ENCODE data around the gene ETS2.
A peak's percentile ranks its signal among the peaks of the same experiment; 100 is the strongest.

The ETS2 gene

DNA sequence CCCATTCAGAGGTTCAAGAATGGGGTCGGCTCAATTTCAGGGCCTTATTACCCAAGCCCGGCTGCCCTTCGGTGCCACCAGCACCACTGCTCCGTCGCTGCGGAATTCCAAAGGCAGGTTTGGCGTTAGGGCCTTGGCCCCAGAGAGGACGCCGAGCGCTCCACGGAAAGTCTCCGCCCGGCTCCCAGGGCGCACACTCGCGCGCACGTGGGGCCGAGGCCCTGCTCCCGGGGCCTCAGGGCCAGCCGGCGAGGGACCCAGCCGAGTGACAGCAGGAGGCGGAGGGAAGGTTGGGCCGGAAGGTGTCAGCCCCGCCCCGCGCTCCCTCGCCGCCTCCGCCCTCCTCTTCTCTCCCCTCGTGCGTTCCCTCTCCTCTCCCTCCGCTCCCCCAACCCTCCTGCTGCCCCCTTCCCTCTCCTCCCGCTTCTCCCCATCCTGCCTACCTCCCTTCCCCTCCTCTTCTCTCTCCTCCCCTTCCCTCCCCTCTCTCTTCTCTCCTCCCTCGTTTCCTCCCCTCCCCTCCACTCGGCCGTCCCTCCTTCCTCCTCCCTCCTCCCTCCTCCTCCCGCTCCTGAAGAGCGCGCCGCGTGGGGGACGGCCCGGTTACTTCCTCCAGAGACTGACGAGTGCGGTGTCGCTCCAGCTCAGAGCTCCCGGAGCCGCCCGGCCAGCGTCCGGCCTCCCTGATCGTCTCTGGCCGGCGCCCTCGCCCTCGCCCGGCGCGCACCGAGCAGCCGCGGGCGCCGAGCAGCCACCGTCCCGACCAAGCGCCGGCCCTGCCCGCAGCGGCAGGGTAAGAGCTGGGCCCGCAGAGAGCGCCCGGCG, at the start of gene ETS2:
TSS of gene ETS2 (plus strand) at position 602 of the 825 bp plus-strand sequence. CDS start 4,106 bp downstream, outside the sequence.
- DNase-seq (ENCODE audit: low read depth) = peak; percentile 49

- DNase-seq (ENCODE audit: low read depth) = no peak
Measured at GRCh38 chr21:38756746-38757145, 49.0 kb upstream of the ETS2 start.

- no peak for DNase-seq (ENCODE audit: low read depth)
Measured at GRCh38 chr21:38758501-38759214, 47.1 kb upstream of the ETS2 start.

DNA sequence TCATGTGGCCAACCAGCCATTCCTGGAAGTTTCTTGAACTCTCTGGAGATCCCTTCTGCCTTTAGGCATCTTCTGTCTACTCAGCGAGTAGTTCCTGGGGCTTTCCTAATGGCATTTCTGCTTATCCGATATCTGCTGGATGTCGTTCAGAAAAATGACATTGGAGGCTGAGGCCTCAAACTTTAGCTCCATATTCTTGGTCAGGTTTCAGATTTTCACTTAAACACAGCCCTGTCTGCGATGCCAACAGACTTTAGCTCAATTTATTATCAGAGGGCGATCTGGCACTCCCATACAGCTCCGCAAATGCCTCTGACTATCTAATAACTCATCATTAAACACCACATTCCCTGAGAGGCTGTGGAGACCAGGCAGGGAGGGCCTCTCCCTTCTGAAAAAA, 46.3 kb upstream of the ETS2 start:
- no peak for DNase-seq (ENCODE audit: low read depth)

DNA sequence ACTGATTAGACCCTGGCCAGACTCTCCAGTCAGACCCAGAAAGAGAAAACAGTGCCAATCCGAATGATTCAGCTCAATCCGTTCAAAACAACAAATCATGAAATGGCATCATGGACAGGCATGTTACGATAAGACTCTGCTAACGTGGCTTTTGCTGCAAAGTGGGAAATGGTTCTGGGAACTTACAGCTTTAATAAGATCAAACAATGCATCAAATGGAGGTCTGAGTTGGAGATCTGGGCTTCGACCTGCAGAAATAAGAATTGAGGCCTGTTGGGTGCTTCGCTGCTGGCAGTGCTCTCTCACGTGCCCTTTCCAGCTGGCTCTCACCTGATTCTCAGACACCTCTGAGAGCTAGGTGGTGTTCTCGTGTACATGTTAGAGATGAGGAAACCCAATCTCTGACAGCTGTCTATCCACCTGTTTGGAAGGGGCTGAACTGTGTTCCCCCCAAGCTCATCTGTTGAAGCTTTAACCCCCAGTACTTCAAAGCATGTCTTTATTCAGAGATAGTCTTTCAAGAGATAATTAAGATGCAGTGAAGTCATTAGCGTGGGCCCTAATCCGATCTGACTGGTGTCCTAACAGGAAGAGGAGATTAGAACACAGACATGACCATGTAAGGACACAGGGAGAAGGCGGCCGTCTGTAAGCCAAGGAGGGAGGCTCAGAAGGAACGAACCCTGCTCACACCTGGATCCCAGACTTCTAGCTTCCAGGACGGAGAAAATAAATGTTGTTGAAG, 45.5 kb upstream of the ETS2 start:
- no peak for DNase-seq (ENCODE audit: low read depth)

DNA sequence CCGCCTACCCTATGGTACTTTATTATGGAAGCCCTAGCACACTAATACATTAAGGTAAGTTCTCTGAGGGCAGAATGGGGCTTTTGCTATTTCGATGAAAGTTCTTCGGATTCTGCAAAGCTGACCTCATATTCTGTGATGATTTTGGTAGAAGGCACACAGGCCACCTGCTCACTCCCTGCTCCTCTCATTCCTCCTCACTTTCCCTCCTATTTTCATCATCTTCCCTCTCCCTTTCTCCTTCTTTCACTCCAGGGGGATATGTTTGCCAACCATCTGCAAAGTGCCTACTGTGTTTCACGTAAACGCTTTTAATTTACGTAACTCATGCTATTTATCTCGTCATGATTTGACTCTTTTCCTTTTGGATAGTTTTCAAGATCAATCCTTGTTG, 45.0 kb upstream of the ETS2 start:
- no peak for DNase-seq (ENCODE audit: low read depth)

DNA sequence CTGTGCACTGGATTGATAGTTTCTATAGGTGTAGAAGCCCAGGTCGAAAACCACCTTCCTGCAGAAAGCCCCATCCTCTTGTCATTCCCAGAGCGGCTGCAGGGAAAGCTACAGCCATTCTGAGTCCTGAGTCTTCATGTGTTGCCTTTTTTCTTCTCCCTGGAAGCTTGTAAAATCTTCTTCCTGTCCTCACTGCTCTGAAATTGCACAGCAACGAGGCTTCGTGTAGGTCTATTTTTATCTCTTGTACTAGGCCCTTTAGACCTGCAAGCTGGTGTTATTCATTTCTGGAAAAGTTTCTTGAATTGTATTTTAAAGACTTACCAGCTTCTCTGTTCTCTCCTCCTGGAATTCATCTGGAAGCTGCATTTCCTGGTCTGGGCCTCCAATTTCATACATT, 44.2 kb upstream of the ETS2 start:
- DNase-seq (ENCODE audit: low read depth) = no peak

GRCh38 chr21:38765056-38765455, 40.7 kb upstream of the ETS2 start:
- DNase-seq (ENCODE audit: low read depth) = no peak

- peak; percentile 5 for DNase-seq (ENCODE audit: low read depth)
Measured at GRCh38 chr21:38766987-38767722, 38.6 kb upstream of the ETS2 start.

DNA sequence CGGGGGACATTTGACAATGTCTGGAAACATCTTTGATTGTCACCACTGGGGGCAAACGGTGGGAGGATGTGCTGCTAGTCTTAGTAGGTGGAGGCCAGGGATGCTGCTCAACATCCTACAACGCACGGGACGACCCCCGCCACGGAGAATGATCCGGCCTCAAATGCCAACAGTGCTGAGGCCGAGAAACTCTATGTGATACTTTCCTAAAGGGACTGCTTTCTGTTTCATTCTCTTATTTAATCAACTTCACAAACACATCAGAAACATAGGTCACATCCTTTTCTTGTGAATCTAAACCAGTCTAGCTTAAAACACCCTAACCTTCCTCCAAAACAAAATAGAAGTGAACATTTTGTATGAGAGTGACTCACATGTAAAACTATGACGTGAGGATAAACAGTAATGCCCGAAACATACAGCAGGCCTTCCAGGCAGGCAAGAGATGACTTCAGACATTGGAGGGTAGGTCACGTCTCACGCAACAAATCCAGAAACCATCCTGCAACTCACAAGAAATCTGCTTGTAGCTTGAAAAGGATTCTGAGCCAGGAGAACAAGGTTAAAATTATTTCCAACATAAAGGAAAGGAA, 37.2 kb upstream of the ETS2 start:
- no peak for DNase-seq (ENCODE audit: low read depth)

GRCh38 chr21:38769191-38769780, 36.4 kb upstream of the ETS2 start:
- DNase-seq (ENCODE audit: low read depth) = no peak

DNA sequence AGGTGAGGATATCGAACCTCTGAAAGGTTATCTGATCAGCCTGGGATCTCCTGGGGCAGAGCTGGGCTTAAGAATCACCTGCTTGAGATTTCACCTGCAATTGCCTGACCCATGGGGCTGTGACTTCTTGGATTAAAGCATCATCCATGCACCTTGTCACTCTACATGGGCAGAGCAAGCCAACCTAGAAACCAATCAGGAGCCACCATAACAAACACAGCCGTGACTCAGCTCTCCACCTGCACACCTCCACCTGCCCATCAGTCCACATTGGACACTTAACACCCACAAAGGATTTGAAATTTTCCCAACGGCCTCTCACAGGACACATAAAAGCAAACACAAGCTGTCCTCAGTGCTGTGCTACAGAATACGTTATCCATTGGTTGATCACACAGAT, 35.1 kb upstream of the ETS2 start:
- no peak for DNase-seq (ENCODE audit: low read depth)

GRCh38 chr21:38771536-38771935, 34.2 kb upstream of the ETS2 start:
- no peak for DNase-seq (ENCODE audit: low read depth)

- no peak for DNase-seq (ENCODE audit: low read depth)
Measured at GRCh38 chr21:38772646-38773045, 33.1 kb upstream of the ETS2 start.

GRCh38 chr21:38773099-38774061, 32.3 kb upstream of the ETS2 start:
- DNase-seq (ENCODE audit: low read depth) = no peak

GRCh38 chr21:38774152-38774551, 31.6 kb upstream of the ETS2 start:
- DNase-seq (ENCODE audit: low read depth) = no peak

DNA sequence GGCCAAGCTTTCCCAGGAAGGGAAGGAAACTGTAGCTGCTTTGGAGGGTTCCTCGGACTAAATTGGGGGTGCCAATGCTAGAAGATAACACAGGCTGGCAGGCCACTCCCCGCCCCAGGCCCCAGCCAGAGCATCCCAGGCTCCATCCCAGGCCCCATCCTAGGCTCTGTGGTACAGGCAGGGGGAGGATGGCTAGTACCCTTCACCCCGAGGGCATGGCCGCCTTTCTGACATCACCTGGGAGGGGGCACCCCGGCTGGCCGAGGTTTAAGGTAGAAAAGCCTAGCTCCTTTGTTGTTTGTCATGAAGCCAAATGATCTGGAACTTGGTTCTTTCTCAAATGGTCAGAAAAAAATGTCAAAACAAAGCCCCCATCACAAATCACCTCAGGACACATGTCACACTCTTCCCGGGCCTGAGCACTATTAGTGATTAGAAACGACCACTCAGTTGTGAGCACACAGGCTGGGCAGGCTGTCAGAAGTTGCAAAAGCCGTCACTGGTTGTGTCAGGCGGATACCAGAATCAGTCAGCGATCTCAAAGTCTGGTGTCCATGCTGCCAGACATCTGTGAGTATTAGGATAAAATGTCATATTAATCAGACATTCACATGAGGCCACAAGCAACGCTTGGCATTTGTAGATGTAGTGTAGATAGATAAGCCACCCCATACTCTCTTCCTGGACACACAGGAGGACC, 31.0 kb upstream of the ETS2 start:
- no peak for DNase-seq (ENCODE audit: low read depth)

GRCh38 chr21:38775733-38776132, 30.0 kb upstream of the ETS2 start:
- DNase-seq (ENCODE audit: low read depth) = no peak

- DNase-seq (ENCODE audit: low read depth) = no peak
Measured at GRCh38 chr21:38777015-38777414, 28.7 kb upstream of the ETS2 start.
